ENCODE results near the gene MKRN3. TPM values are rescaled to one million over a fixed set of nuclear protein-coding genes. Genes with fewer than 3 reads are reported as not detected.

MKRN3 gene
- polyA plus RNA-seq, 1 donor from 2014 or later = 10.7 TPM

GRCh38 chr15:23588268-23588667, 22.8 kb downstream of the MKRN3 start:
- Histone ChIP-seq H4K20me1 (ENCODE audit: insufficient read depth) (no peaks in the 10 kb centered on the region), H3F3A (ENCODE audit: insufficient read depth, low read length, poor library complexity, severe bottlenecking) (no peaks in the 10 kb centered on the region), H3K4me3 (ENCODE audit: low read length) (no peak overlapping the region), H2AFZ (ENCODE audit: low read depth, low read length) (no peak overlapping the region), H3K27me3 (ENCODE audit: insufficient read depth, low read depth, low read length) (no peaks in the 10 kb centered on the region), H3K27ac (ENCODE audit: low read length) (no peak overlapping the region), H3K4me2 (ENCODE audit: low read length) (no peak overlapping the region), H3K36me3 (ENCODE audit: insufficient read depth, low read length) (no peaks in the 10 kb centered on the region), H3K9me3 (ENCODE audit: low read length) (no peaks in the 10 kb centered on the region), H3K9ac (ENCODE audit: low read length) (no peak overlapping the region), H3K9me2 (ENCODE audit: insufficient read depth, low read length) (no peaks in the 10 kb centered on the region), H3K79me2 (replicated peaks; ENCODE audit: insufficient read depth, low read length) (no peaks in the 10 kb centered on the region)
- TF ChIP-seq REST (IDR thresholded peaks at IDR 0.05; ENCODE audit: borderline replicate concordance) (no peak), EP300 (conservative IDR thresholded peaks at IDR 0.05; ENCODE audit: poor library complexity, severe bottlenecking) (no peak), CTCF (IDR thresholded peaks at IDR 0.05; ENCODE audit: poor library complexity, severe bottlenecking) (no peak), MXI1 (conservative IDR thresholded peaks at IDR 0.05; ENCODE audit: poor library complexity, severe bottlenecking) (no peak), POLR2AphosphoS5 (IDR thresholded peaks at IDR 0.05) (no peak), EZH2 (IDR thresholded peaks at IDR 0.05; ENCODE audit: borderline replicate concordance, insufficient read depth, low read length, poor library complexity, severe bottlenecking) (no peak), SMC3 (conservative IDR thresholded peaks at IDR 0.05; ENCODE audit: poor library complexity) (no peak), RAD21 (conservative IDR thresholded peaks at IDR 0.05) (no peak), TAF1 (IDR thresholded peaks at IDR 0.05; ENCODE audit: low read depth) (no peak)

- no peaks in the 10 kb centered on the region for H3K9me2 ChIP-seq (ENCODE audit: insufficient read depth, low read length)
- no peaks in the 10 kb centered on the region for H3F3A ChIP-seq (ENCODE audit: insufficient read depth, low read length, poor library complexity, severe bottlenecking)
- no peaks in the 10 kb centered on the region for H3K79me2 ChIP-seq (replicated peaks; ENCODE audit: insufficient read depth, low read length)
- TF ChIP-seq REST (IDR thresholded peaks at IDR 0.05; ENCODE audit: borderline replicate concordance) = no peak
- H3K9me3 ChIP-seq (ENCODE audit: low read length) = no peaks in the 10 kb centered on the region
- H3K27ac ChIP-seq (ENCODE audit: low read length) = no peak overlapping the region
- H3K27me3 ChIP-seq (ENCODE audit: insufficient read depth, low read depth, low read length) = no peaks in the 10 kb centered on the region
- H2AFZ ChIP-seq (ENCODE audit: low read depth, low read length) = no peak overlapping the region
- H3K4me3 ChIP-seq (ENCODE audit: low read length) = no peak overlapping the region
- H4K20me1 ChIP-seq (ENCODE audit: insufficient read depth) = no peaks in the 10 kb centered on the region
- H3K36me3 ChIP-seq (ENCODE audit: insufficient read depth, low read length) = no peaks in the 10 kb centered on the region
- H3K9ac ChIP-seq (ENCODE audit: low read length) = no peak overlapping the region
- H3K4me2 ChIP-seq (ENCODE audit: low read length) = no peak overlapping the region
Measured at GRCh38 chr15:23589012-23589411, 23.5 kb downstream of the MKRN3 start.

Measured in neural cell (in vitro differentiated cells).